Coronary artery (tissue), 2 donors: ENCODE results near the gene PJA1.

ENCODE experiments used
- DNase-seq: peaks from one replicate; pipeline ENCODE4 v3.0.0-alpha.2; 2017; ENCODE audit warnings: low spot score
- H3K27ac ChIP-seq, 2 donors: fragments of 200-600 bp; sonication (generic); one replicate each; pipeline ENCODE4 v1.5.1; 2016 to 2019
- H3K4me3 ChIP-seq: fragments of 200-600 bp; sonication (generic); 2 replicates; pipeline ENCODE4 v1.5.1; 2016; ENCODE audit warnings: mild to moderate bottlenecking, moderate library complexity
- CTCF ChIP-seq: fragments of 200-600 bp; sonication (generic); IDR thresholded peaks from one replicate; pipeline ENCODE4 v1.5.1; 2019; ENCODE audit warnings: antibody characterized with exemption

Gene PJA1

GRCh38 chrX:69158166-69158980 is 6.9 kb downstream of the PJA1 start:
- no peak overlapping the region for H3K27ac ChIP-seq
- peak; percentile 73 for DNase-seq
- no peak overlapping the region for H3K4me3 ChIP-seq
- TF ChIP-seq CTCF, result peak; percentile 37

DNA sequence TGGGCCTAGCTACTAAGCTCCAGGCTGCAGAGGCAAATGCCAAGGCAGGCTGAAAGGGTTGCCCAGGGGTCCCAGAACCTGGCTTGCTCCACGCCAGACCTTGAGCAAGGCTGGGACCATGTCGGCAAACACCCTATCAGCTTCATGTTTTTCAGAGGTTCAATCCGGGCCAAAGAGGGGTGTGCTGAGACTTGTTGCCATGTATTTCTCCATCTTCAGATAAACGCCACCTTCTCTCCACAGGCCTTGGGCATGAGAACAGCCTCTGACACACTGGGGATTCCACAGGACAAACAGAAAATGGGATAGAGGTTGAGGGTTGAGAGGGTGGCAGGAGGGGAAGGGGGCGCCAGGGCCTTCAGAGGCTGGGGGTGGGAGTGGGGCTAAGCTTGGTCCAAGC is 8.6 kb downstream of the PJA1 start:
- no peak for TF ChIP-seq CTCF
- H3K27ac ChIP-seq, result no peak overlapping the region
- peak; percentile 40 for DNase-seq
- no peak overlapping the region for H3K4me3 ChIP-seq

- Histone ChIP-seq H3K4me3 (no peak overlapping the region), H3K27ac (no peak overlapping the region)
- no peak for TF ChIP-seq CTCF
- DNase-seq, result peak; percentile 53
These were observed 9.3 kb downstream of the PJA1 start for GRCh38 chrX:69155786-69156520.

GRCh38 chrX:69154051-69154450 is 11.2 kb downstream of the PJA1 start:
- H3K4me3 ChIP-seq, result no peak overlapping the region
- no peak for DNase-seq
- no peak for TF ChIP-seq CTCF
- H3K27ac ChIP-seq, result no peak overlapping the region

- no peak for TF ChIP-seq CTCF
- DNase-seq, result peak; percentile 71
- Histone ChIP-seq H3K4me3 (no peak overlapping the region), H3K27ac (no peak overlapping the region)
These were observed 12.1 kb downstream of the PJA1 start for GRCh38 chrX:69153060-69153730.

DNA sequence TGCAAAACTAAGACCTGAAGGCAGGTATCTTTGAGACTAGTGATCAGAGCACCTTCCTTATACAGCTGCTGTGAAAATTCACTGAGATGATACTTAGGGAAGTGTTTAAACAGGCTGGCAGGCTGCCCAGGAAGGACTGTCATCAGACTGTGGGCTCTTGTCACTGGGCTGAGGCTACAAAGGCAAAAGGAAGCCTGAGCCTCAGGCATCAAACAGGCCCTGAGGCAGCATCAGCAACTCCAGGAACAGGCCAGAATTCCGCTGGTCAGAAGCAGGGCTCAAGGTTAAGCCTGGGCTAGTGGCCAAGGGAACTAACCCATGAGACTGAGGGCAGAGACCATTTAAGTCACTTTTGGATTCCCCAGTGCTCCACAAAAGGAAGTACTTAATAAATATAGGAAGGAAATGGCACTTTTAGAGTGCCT is 12.8 kb downstream of the PJA1 start:
- Histone ChIP-seq H3K27ac (no peak overlapping the region), H3K4me3 (no peak overlapping the region)
- no peak for TF ChIP-seq CTCF
- DNase-seq, result peak; percentile 47
